Tibial nerve (tissue), 4 donors: ENCODE measurements around the gene HS6ST3. TPM values are rescaled to one million over a fixed set of nuclear protein-coding genes. Genes with fewer than 3 reads are reported as not detected.

Experiments
- DNase-seq, 2 donors: peaks; one replicate each; pipeline ENCODE4 v3.0.0-alpha.2; 2019; ENCODE audit warnings: low spot score in 2 of 2
- H3K27ac ChIP-seq, 4 donors: fragments of 200-600 bp; sonication (generic) in 3 of 4; one replicate each; pipeline ENCODE4 v1.5.1; 2017 to 2019; ENCODE audit warnings: mild to moderate bottlenecking in 1 of 4
- H3K27me3 ChIP-seq, 2 donors: fragments of 200-600 bp; sonication (generic) in 1 of 2; one replicate each; pipeline versions ENCODE4 v1.5.1 to v1.6.0; 2017 to 2019
- H3K36me3 ChIP-seq, 3 donors: fragments of 200-600 bp; sonication (generic); one replicate each; pipeline ENCODE4 v1.5.1; 2018 to 2019
- H3K4me1 ChIP-seq, 4 donors: fragments of 200-600 bp; sonication (generic) in 3 of 4; one replicate each; pipeline ENCODE4 v1.5.1; 2017 to 2019
- H3K4me3 ChIP-seq, 4 donors: fragments of 200-600 bp; sonication (generic) in 3 of 4; one replicate each; pipeline ENCODE4 v1.5.1; 2017 to 2019; ENCODE audit warnings: mild to moderate bottlenecking in 1 of 4, moderate library complexity in 1 of 4
- H3K9me3 ChIP-seq, 4 donors: fragments of 200-600 bp; sonication (generic) in 3 of 4; one replicate each; pipeline ENCODE4 v1.5.1; 2017 to 2019
- CTCF ChIP-seq, 5 experiments: fragments of 200-600 bp in 3 of 5; fragments of 450-650 bp in 2 of 5; sonication (generic) in 3 of 5; IDR thresholded peaks; one replicate each; pipeline ENCODE4 v1.5.1; 2016 to 2019; ENCODE audit warnings: antibody characterized with exemption in 5 of 5, mild to moderate bottlenecking in 3 of 5, moderate library complexity in 2 of 5
- EP300 ChIP-seq, 2 donors: sonication (generic); formaldehyde crosslinking; IDR thresholded peaks; one replicate each; pipeline ENCODE4 v1.6.1; 2017; ENCODE audit warnings: antibody characterized with exemption in 2 of 2, mild to moderate bottlenecking in 1 of 2
- POLR2A ChIP-seq, 2 donors: fragments of 450-650 bp; IDR thresholded peaks; one replicate each; pipeline ENCODE4 v1.6.1; 2017; ENCODE audit warnings: antibody characterized with exemption in 2 of 2, mild to moderate bottlenecking in 2 of 2, moderate library complexity in 2 of 2
- WGBS, 2 donors: methylation state at CpG; one replicate each; pipeline ENCODE4 v1.1.5; 2018; 5-methylcytosine and 5-hydroxymethylcytosine counted together
- total RNA-seq, 4 donors: library from RNA; depleted of rRNA; stranded (reverse); fragments of >200 nt; gene quantifications; one replicate each; pipeline ENCODE4 v1.1.0, GENCODE V29; 2016

The HS6ST3 gene
- total RNA-seq, 4 donors from 2014 or later, result 0.21 to 1.1 (median 0.79) TPM

GRCh38 chr13:96779691-96780090 lies 689.8 kb downstream of the HS6ST3 start:
- TF ChIP-seq POLR2A (IDR thresholded peaks at IDR 0.05) (no peak), CTCF (IDR thresholded peaks at IDR 0.05) (no peak), EP300 (IDR thresholded peaks at IDR 0.05) (no peak)
- DNase-seq, result no peak
- H3K27me3 ChIP-seq, result no peaks in the 10 kb centered on the region
- no peak overlapping the region for H3K4me3 ChIP-seq
- peaks cover 0 to 34% (median 2%) of the 10 kb centered on the region in 4 donors for H3K4me1 ChIP-seq
- peak overlapping the region in 1 of 4 donors; percentile 24 for H3K27ac ChIP-seq
- no peaks in the 10 kb centered on the region for H3K36me3 ChIP-seq
- H3K9me3 ChIP-seq, result peaks cover 0 to 17% (median 0%) of the 10 kb centered on the region in 4 donors

GRCh38 chr13:96780105-96780504 lies 690.2 kb downstream of the HS6ST3 start:
- no peak for DNase-seq
- Histone ChIP-seq H3K4me3 (no peak overlapping the region), H3K4me1 (peaks cover 0 to 34% (median 2%) of the 10 kb centered on the region in 4 donors), H3K36me3 (no peaks in the 10 kb centered on the region), H3K9me3 (peaks cover 0 to 17% (median 0%) of the 10 kb centered on the region in 4 donors), H3K27ac (peak overlapping the region in 1 of 4 donors; percentile 24), H3K27me3 (no peaks in the 10 kb centered on the region)
- WGBS, 2 donors, result 69% methylated on average over 3 of the region's 3 CpGs
- TF ChIP-seq POLR2A (IDR thresholded peaks at IDR 0.05), result no peak
- no peak for TF ChIP-seq CTCF (IDR thresholded peaks at IDR 0.05)
- no peak for TF ChIP-seq EP300 (IDR thresholded peaks at IDR 0.05)

GRCh38 chr13:96781141-96781540 lies 691.2 kb downstream of the HS6ST3 start:
- Histone ChIP-seq H3K36me3 (no peaks in the 10 kb centered on the region), H3K9me3 (peaks cover 0 to 17% (median 0%) of the 10 kb centered on the region in 4 donors), H3K27ac (peak overlapping the region in 1 of 4 donors; percentile 36), H3K27me3 (no peaks in the 10 kb centered on the region), H3K4me1 (peaks cover 0 to 34% (median 2%) of the 10 kb centered on the region in 4 donors), H3K4me3 (no peak overlapping the region)
- 6 to 22% methylated on average over 4 of the region's 4 CpGs for WGBS, 2 donors
- TF ChIP-seq POLR2A (IDR thresholded peaks at IDR 0.05) (no peak), EP300 (IDR thresholded peaks at IDR 0.05) (peak in 1 of 2 donors; percentile 24)
- DNase-seq, result peak; percentile 16 to 24

GRCh38 chr13:96782186-96782585 lies 692.3 kb downstream of the HS6ST3 start:
- H3K4me3 ChIP-seq, result no peak overlapping the region
- no peak for DNase-seq
- peaks cover 0 to 34% (median 2%) of the 10 kb centered on the region in 4 donors for H3K4me1 ChIP-seq
- H3K27ac ChIP-seq, result peak overlapping the region in 2 of 4 donors; percentile 3 to 53
- no peak for TF ChIP-seq POLR2A (IDR thresholded peaks at IDR 0.05)
- WGBS, 2 donors, result 72 to 75% methylated on average over 5 of the region's 5 CpGs
- peaks cover 0 to 15% (median 0%) of the 10 kb centered on the region in 4 donors for H3K9me3 ChIP-seq
- no peaks in the 10 kb centered on the region for H3K27me3 ChIP-seq
- no peaks in the 10 kb centered on the region for H3K36me3 ChIP-seq

GRCh38 chr13:96783057-96783456 lies 693.1 kb downstream of the HS6ST3 start:
- 80 to 90% methylated on average over 2 of the region's 2 CpGs for WGBS, 2 donors
- H3K9me3 ChIP-seq, result peaks cover 0 to 6% (median 0%) of the 10 kb centered on the region in 4 donors
- H3K27me3 ChIP-seq, result no peaks in the 10 kb centered on the region
- no peaks in the 10 kb centered on the region for H3K36me3 ChIP-seq
- H3K4me3 ChIP-seq, result no peak overlapping the region
- H3K4me1 ChIP-seq, result peaks cover 0 to 34% (median 2%) of the 10 kb centered on the region in 4 donors
- DNase-seq, result no peak
- peak overlapping the region in 2 of 4 donors; percentile 52 to 53 for H3K27ac ChIP-seq
- TF ChIP-seq EP300 (IDR thresholded peaks at IDR 0.05) (no peak), POLR2A (IDR thresholded peaks at IDR 0.05) (no peak), CTCF (IDR thresholded peaks at IDR 0.05) (no peak)

- H3K27ac ChIP-seq, result no peak overlapping the region
- DNase-seq, result no peak
- WGBS, 2 donors, result 71 to 85% methylated on average over 3 of the region's 3 CpGs
- no peak overlapping the region for H3K4me3 ChIP-seq
- TF ChIP-seq POLR2A (IDR thresholded peaks at IDR 0.05) (no peak), EP300 (IDR thresholded peaks at IDR 0.05) (no peak), CTCF (IDR thresholded peaks at IDR 0.05) (no peak)
- peaks cover 0 to 34% (median 2%) of the 10 kb centered on the region in 4 donors for H3K4me1 ChIP-seq
- H3K36me3 ChIP-seq, result no peaks in the 10 kb centered on the region
- H3K27me3 ChIP-seq, result no peaks in the 10 kb centered on the region
- peaks cover 0 to 2% (median 0%) of the 10 kb centered on the region in 4 donors for H3K9me3 ChIP-seq
These were observed 693.6 kb downstream of the HS6ST3 start for GRCh38 chr13:96783511-96783910.
